ENCODE results near the gene POU5F1. TPM values are rescaled to one million over a fixed set of nuclear protein-coding genes. Genes with fewer than 3 reads are reported as not detected.

POU5F1 gene
- polyA plus RNA-seq, 3 donors = 0.20 TPM; not detected in 2

DNA sequence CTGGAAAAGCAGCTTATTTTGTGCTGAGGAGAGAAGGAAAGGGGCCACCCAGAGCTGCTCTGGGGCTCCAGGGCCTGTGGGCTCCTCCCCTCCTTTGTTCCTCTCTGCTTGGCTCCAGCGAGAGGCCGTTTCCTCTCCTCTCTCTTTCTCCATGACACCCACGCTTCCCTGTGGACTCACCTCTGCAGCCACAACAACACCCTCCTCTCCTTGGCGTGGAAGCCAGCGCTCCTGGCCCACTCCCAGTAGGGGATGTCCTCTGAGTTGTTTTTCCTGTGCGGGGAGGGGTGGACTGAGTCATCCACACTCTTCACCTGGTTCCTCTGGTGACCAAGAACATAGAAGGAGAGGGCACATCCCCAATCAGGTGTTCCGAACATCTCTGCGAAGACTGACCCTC lies 45.3 kb downstream of the POU5F1 start:
- Histone ChIP-seq H4K20me1 (ENCODE audit: insufficient read depth, low read length) (no peaks in the 10 kb centered on the region), H3K36me3 (replicated peaks in 1 of 2; ENCODE audit: control insufficient read depth in 1 of 2, insufficient read depth in 2 of 2, low read length in 2 of 2) (no peaks in the 10 kb centered on the region), H3K4me1 (ENCODE audit: control insufficient read depth in 1 of 2, insufficient read depth in 2 of 2, low read length in 2 of 2) (no peaks in the 10 kb centered on the region), H3K79me2 (ENCODE audit: insufficient read depth, low read length) (no peaks in the 10 kb centered on the region), H3K4me2 (replicated peaks; ENCODE audit: extremely low read depth, low read length, poor library complexity, severe bottlenecking) (no peak overlapping the region), H3K27me3 (ENCODE audit: control insufficient read depth in 2 of 2, insufficient read depth in 2 of 2, low read length in 2 of 2) (no peaks in the 10 kb centered on the region), H3K9ac (ENCODE audit: insufficient read depth, low read length, poor library complexity, severe bottlenecking) (no peak overlapping the region), H3K27ac (ENCODE audit: low read depth in 1 of 2, low read length in 2 of 2) (no peak overlapping the region), H3K9me3 (replicated peaks in 1 of 2; ENCODE audit: control insufficient read depth in 1 of 2, insufficient read depth in 1 of 2, low read length in 2 of 2) (no peaks in the 10 kb centered on the region), H3K4me3 (replicated peaks in 1 of 3; ENCODE audit: low read depth in 2 of 3, low read length in 3 of 3) (no peak overlapping the region), H2AFZ (ENCODE audit: insufficient read depth, low read depth, low read length, poor library complexity, severe bottlenecking) (no peak overlapping the region)
- Mint-ChIP-seq H3K36me3 (no peaks in the 10 kb centered on the region), H3K4me3 (no peak overlapping the region), H3K27ac (no peak overlapping the region), H3K9me3 (peaks cover 0 to 2% (median 0%) of the 10 kb centered on the region in 7 donors), H3K27me3 (ENCODE audit: low read depth in 3 of 3) (peaks cover 4 to 10% (median 7%) of the 10 kb centered on the region in 3 donors), H3K4me1 (peaks cover 8% of the 10 kb centered on the region)
- intact Hi-C loops (cut with micrococcal nuclease) = no loop called here
- DNase-seq = no peak
- no peak for TF ChIP-seq CTCF (IDR thresholded peaks at IDR 0.05)
- 51% methylated on average over 4 of the region's 8 CpGs for whole genome bisulfite sequencing (ENCODE audit: insufficient coverage)

- Histone ChIP-seq H4K20me1 (ENCODE audit: insufficient read depth, low read length) (no peaks in the 10 kb centered on the region), H3K27ac (ENCODE audit: low read depth in 1 of 2, low read length in 2 of 2) (no peak overlapping the region), H3K9me3 (replicated peaks in 1 of 2; ENCODE audit: control insufficient read depth in 1 of 2, insufficient read depth in 1 of 2, low read length in 2 of 2) (no peaks in the 10 kb centered on the region), H3K4me1 (ENCODE audit: control insufficient read depth in 1 of 2, insufficient read depth in 2 of 2, low read length in 2 of 2) (no peaks in the 10 kb centered on the region), H3K79me2 (ENCODE audit: insufficient read depth, low read length) (no peaks in the 10 kb centered on the region), H3K36me3 (replicated peaks in 1 of 2; ENCODE audit: control insufficient read depth in 1 of 2, insufficient read depth in 2 of 2, low read length in 2 of 2) (no peaks in the 10 kb centered on the region), H3K4me3 (replicated peaks in 1 of 3; ENCODE audit: low read depth in 2 of 3, low read length in 3 of 3) (no peak overlapping the region), H3K9ac (ENCODE audit: insufficient read depth, low read length, poor library complexity, severe bottlenecking) (no peak overlapping the region), H2AFZ (ENCODE audit: insufficient read depth, low read depth, low read length, poor library complexity, severe bottlenecking) (no peak overlapping the region), H3K4me2 (replicated peaks; ENCODE audit: extremely low read depth, low read length, poor library complexity, severe bottlenecking) (no peak overlapping the region), H3K27me3 (ENCODE audit: control insufficient read depth in 2 of 2, insufficient read depth in 2 of 2, low read length in 2 of 2) (no peaks in the 10 kb centered on the region)
- Mint-ChIP-seq H3K4me3 (no peak overlapping the region), H3K36me3 (no peaks in the 10 kb centered on the region), H3K4me1 (peaks cover 8% of the 10 kb centered on the region), H3K27ac (no peak overlapping the region), H3K27me3 (ENCODE audit: low read depth in 3 of 3) (peaks cover 4 to 13% (median 7%) of the 10 kb centered on the region in 3 donors), H3K9me3 (peaks cover 0 to 2% (median 0%) of the 10 kb centered on the region in 7 donors)
- no peak for TF ChIP-seq CTCF (IDR thresholded peaks at IDR 0.05)
- intact Hi-C loops (cut with micrococcal nuclease) = no loop called here
- WGBS (ENCODE audit: insufficient coverage) = 83% methylated on average over 12 of the region's 16 CpGs
- DNase-seq = no peak
These were observed 47.4 kb downstream of the POU5F1 start for GRCh38 chr6:31122791-31123706.
